ENCODE data around the gene CTTN.

- TF ChIP-seq EZH2phosphoT487 (IDR thresholded peaks at IDR 0.05; ENCODE audit: insufficient read depth, low read depth) (no peak), EZH2 (IDR thresholded peaks at IDR 0.05; ENCODE audit: insufficient read depth, poor library complexity, severe bottlenecking) (no peak)
Observed at GRCh38 chr11:70433526-70433925, 35.2 kb downstream of the CTTN start.
